HL-60 (cell line): ENCODE results near the gene GATC.
A peak's percentile ranks its signal among the peaks of the same experiment; 100 is the strongest.

Source experiments
- POLR2AphosphoS5 ChIP-seq: IDR thresholded peaks from 2 replicates; pipeline ENCODE4 v1.6.1; 2012; ENCODE audit warnings: low read depth
- REST ChIP-seq: IDR thresholded peaks from 2 replicates; pipeline ENCODE4 v1.6.1; 2012; ENCODE audit warnings: low read depth; ENCODE audit not compliant: insufficient replicate concordance
- TF ChIP-seq, protein P1 (sequence below): IDR thresholded peaks from one replicate; pipeline ENCODE4 v1.5.1; 2011; ENCODE audit warnings: low read length, control low read depth, inconsistent platforms; ENCODE audit not compliant: insufficient read depth

GRCh38 chr12:120466560-120467315 is 20.5 kb downstream of the GATC start:
- TF ChIP-seq, protein P1, sequence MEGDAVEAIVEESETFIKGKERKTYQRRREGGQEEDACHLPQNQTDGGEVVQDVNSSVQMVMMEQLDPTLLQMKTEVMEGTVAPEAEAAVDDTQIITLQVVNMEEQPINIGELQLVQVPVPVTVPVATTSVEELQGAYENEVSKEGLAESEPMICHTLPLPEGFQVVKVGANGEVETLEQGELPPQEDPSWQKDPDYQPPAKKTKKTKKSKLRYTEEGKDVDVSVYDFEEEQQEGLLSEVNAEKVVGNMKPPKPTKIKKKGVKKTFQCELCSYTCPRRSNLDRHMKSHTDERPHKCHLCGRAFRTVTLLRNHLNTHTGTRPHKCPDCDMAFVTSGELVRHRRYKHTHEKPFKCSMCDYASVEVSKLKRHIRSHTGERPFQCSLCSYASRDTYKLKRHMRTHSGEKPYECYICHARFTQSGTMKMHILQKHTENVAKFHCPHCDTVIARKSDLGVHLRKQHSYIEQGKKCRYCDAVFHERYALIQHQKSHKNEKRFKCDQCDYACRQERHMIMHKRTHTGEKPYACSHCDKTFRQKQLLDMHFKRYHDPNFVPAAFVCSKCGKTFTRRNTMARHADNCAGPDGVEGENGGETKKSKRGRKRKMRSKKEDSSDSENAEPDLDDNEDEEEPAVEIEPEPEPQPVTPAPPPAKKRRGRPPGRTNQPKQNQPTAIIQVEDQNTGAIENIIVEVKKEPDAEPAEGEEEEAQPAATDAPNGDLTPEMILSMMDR: peak; percentile 33
- TF ChIP-seq POLR2AphosphoS5 (no peak; the same call in 1 of the 2 replicates), REST (no peak)
